Activated naive CD4-positive, alpha-beta T cell treated with anti-CD3 and anti-CD28 coated beads, Interleukin-2, amount 10 ng/mL, durations not matched to agents 5 hours and 36 hours (primary cell): ENCODE measurements around the gene RBPMS2. TPM values are rescaled to one million over a fixed set of nuclear protein-coding genes. Genes with fewer than 3 reads are reported as not detected.

Source experiments
- microRNA-seq: library from miRNA; unstranded; fragments of <30 nt; microRNA quantifications from one replicate; pipeline ENCODE4 v1.2.0, GENCODE V29; 2022; ENCODE audit warnings: borderline microRNAs expressed, borderline replicate concordance
- total RNA-seq, 2 experiments: library from RNA; stranded (reverse); gene quantifications; one replicate each; pipeline ENCODE4 v1.2.3, GENCODE V29; 2021

Gene RBPMS2
- total RNA-seq, result not detected

DNA sequence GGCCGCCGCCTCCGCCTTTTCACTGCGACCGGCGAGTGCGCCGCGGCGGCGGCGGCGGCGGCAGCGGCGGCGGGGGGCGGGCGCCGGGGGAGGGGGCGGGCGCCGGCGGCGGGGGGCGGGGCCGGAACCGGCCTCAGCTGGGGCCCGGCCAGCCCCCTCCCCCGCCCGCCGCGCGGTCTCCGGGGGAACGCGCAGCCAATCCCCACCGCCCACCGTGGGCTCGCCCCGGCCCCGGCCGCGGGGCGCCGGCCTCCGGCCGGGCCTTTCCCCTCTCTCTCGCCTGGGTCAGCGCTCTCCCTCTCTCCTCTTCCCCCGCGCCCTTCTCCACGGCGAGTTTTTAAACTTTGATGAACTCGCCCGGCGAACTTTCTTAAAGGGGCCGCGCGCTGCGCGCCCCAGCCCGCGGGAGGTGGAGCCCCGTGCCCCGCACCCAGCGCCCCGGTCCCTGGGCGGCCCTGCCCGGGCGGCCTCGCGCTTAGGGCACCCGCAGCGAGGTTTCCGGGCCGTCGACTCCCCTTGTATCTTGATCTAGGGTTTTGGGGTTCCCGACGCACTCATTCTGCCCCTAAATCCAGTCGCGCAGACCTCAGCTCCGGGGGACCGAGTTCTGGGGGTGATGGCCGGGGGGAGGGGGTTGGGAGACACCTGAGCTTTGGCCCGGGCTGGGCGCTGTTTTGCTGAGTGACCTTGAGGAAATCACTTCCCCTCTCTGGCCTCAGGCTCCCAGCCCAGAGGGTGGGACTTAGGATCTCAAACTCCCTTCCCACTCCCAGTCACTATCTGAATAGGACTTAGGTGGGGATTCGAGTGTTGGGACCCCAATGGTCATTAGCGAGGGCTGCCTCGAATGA is at the start of gene RBPMS2:
TSS of gene RBPMS2 (minus strand) at position 39 of the 851 bp plus-strand sequence. CDS start 270 bp downstream, outside the sequence.

Small RNA genes lying within 50 kb of the gene (microRNA-seq; reads per million reads assigned to microRNA genes)
- gene MIR1272, result not detected

Other genes starting within 250 kb of the RBPMS2 start
- gene PIF1, start 50.1 kb upstream of the RBPMS2 start, total RNA-seq, result 10 to 100 TPM; 41.6 to 42.5 TPM
- gene PLEKHO2, start 66.3 kb upstream of the RBPMS2 start, total RNA-seq, result 10 to 100 TPM; 22.2 TPM
- 1 to 10 TPM; 6.7 to 6.9 TPM for gene ANKDD1A, start 136.3 kb upstream of the RBPMS2 start, total RNA-seq
- gene SPG21, start 214.3 kb upstream of the RBPMS2 start, total RNA-seq, result 10 to 100 TPM; 53.7 to 54.6 TPM